Measurements from ENCODE around the gene MAD1L1.
"Not testable (repeated sequence)": the region's sequence is repeated elsewhere in the genome, so short reads cannot be mapped to it uniquely, and the experiment has no call there.

Gene MAD1L1

GRCh38 chr7:2271273-2272026, 38.7 kb upstream of the MAD1L1 start:
- no peak overlapping the region for H3K4me3 ChIP-seq (ENCODE audit: low read depth in 1 of 2, low read length in 1 of 2)
- no peaks in the 10 kb centered on the region for H3K27me3 ChIP-seq
- H3K9me3 ChIP-seq, result no peaks in the 10 kb centered on the region
- no peaks in the 10 kb centered on the region for H3K4me1 ChIP-seq (ENCODE audit: control insufficient read depth in 1 of 2, insufficient read depth in 1 of 2, low read depth in 1 of 2, low read length in 1 of 2)
- no peak for TF ChIP-seq CTCF (IDR thresholded peaks at IDR 0.05)
- no peak overlapping the region for H3K27ac ChIP-seq
- H3K36me3 ChIP-seq, result peaks cover 16% of the 10 kb centered on the region

DNA sequence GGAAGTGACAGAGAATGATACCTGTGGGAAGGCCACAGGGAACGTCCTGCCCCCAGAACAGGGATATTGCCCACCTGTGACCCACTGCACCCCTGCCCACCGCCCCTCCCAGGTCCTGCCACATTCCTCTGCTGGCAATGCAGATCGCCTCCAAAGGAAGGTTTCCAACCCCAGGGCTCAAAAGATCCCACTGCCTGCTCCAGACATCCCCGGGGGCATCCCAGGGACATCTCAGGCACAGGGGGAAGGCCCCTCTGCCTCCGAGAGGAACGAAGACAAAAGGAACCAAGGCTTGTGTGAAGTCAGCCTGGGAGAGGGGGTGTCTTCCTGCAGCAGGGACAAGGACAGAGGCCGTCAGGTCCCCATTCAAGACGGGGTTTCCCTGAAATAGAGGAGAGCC, 37.8 kb upstream of the MAD1L1 start:
- H3K36me3 ChIP-seq, result peaks cover 16% of the 10 kb centered on the region
- H3K4me1 ChIP-seq (ENCODE audit: control insufficient read depth in 1 of 2, insufficient read depth in 1 of 2, low read depth in 1 of 2, low read length in 1 of 2), result no peaks in the 10 kb centered on the region
- TF ChIP-seq CTCF (IDR thresholded peaks at IDR 0.05), result no peak
- no peaks in the 10 kb centered on the region for H3K9me3 ChIP-seq
- no peak overlapping the region for H3K27ac ChIP-seq
- no peaks in the 10 kb centered on the region for H3K27me3 ChIP-seq
- no peak overlapping the region for H3K4me3 ChIP-seq (ENCODE audit: low read depth in 1 of 2, low read length in 1 of 2)

DNA sequence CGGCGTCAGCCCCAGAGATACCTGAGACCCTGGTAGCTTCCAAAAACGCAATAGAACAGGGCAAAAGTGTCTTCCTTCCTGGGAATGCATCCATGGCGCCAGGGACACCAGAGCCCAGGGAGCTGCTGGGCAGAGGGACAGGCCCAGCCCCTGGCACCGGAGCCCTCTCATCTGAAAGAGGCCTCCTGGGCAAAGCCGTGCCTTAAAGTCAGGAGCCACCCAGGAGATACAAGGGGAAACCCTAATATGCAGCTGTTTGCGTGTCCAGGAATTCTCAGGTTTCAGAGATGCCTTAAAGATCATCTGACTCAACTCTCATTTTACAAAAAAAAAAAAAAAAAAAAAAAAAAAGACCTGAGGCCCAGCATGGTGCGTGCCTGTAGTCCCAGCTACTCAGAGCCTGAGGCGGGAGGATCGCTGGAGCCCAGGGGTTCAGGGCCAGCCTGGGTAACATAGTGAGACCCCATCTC, 37.3 kb upstream of the MAD1L1 start:
- no peak for TF ChIP-seq CTCF (IDR thresholded peaks at IDR 0.05)
- Histone ChIP-seq H3K27me3 (no peaks in the 10 kb centered on the region), H3K36me3 (peaks cover 16% of the 10 kb centered on the region), H3K27ac (no peak overlapping the region), H3K4me1 (ENCODE audit: control insufficient read depth in 1 of 2, insufficient read depth in 1 of 2, low read depth in 1 of 2, low read length in 1 of 2) (no peaks in the 10 kb centered on the region), H3K9me3 (no peaks in the 10 kb centered on the region), H3K4me3 (ENCODE audit: low read depth in 1 of 2, low read length in 1 of 2) (no peak overlapping the region)

DNA sequence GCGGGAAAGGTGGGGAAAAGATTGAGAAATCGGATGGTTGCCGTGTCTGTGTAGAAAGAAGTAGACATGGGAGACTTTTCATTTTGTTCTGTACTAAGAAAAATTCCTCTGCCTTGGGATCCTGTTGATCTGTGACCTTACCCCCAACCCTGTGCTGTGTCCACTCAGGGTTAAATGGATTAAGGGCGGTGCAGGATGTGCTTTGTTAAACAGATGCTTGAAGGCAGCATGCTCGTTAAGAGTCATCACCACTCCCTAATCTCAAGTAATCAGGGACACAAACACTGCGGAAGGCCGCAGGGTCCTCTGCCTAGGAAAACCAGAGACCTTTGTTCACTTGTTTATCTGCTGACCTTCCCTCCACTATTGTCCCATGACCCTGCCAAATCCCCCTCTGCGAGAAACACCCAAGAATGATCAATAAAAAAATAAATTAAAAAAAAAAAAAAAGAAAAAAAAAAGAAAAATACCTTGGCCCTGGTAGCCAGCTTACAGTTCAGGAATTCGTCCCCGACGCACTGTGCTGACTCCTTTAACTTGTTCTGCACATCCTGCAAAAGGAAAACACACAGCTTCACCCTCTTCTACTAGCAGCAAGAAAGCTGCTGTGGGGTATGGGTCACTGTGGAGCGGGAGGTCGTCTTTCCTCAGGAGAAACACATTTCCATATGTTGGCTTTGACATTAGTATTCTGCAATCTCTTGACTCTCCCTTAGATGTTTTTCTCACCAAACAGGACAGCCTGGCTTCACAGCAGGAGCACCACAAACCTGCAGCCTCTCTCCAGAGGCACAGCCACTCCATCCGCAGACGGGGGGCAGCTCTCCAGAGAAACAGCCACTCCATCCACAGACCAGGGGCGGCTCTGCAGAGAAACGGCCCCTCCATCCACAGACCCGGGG, 36.6 kb upstream of the MAD1L1 start:
- H3K36me3 ChIP-seq; H3K4me1 ChIP-seq (ENCODE audit: control insufficient read depth in 1 of 2, insufficient read depth in 1 of 2, low read depth in 1 of 2, low read length in 1 of 2); H3K27ac ChIP-seq; H3K4me3 ChIP-seq (ENCODE audit: low read depth in 1 of 2, low read length in 1 of 2); H3K9me3 ChIP-seq; H3K27me3 ChIP-seq: not testable (repeated sequence)

DNA sequence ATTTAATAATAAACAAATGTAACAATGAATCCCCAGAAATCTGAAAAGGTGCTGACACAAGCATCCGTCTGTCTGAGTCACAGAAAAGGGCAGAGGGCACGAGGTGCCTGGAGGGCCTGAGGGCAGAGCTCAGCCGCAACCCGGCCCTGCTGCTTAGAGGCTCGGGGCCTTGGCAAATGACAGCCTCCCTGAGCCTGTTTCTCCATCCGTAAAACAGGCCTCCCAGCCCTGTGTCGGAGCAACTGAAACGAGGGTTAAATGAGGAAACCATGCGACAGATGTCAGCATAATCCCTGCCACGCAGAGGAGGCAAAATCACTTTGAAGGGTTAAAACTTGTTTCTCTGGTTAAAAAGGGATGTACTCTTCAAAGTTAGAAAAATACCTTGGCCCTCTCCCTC, 34.2 kb upstream of the MAD1L1 start:
- no peaks in the 10 kb centered on the region for H3K9me3 ChIP-seq
- peaks cover 4% of the 10 kb centered on the region for H3K36me3 ChIP-seq
- no peak for TF ChIP-seq CTCF (IDR thresholded peaks at IDR 0.05)
- peaks cover 3 to 4% of the 10 kb centered on the region in 2 experiments for H3K4me1 ChIP-seq (ENCODE audit: control insufficient read depth in 1 of 2, insufficient read depth in 1 of 2, low read depth in 1 of 2, low read length in 1 of 2)
- H3K27me3 ChIP-seq, result no peaks in the 10 kb centered on the region
- H3K27ac ChIP-seq, result no peak overlapping the region
- no peak overlapping the region for H3K4me3 ChIP-seq (ENCODE audit: low read depth in 1 of 2, low read length in 1 of 2)

- no peak overlapping the region for H3K27ac ChIP-seq
- H3K36me3 ChIP-seq, result no peaks in the 10 kb centered on the region
- H3K4me3 ChIP-seq (ENCODE audit: low read depth in 1 of 2, low read length in 1 of 2), result no peak overlapping the region
- no peaks in the 10 kb centered on the region for H3K9me3 ChIP-seq
- no peaks in the 10 kb centered on the region for H3K27me3 ChIP-seq
- H3K4me1 ChIP-seq (ENCODE audit: control insufficient read depth in 1 of 2, insufficient read depth in 1 of 2, low read depth in 1 of 2, low read length in 1 of 2), result peaks cover 11 to 15% of the 10 kb centered on the region in 2 experiments
- TF ChIP-seq CTCF (IDR thresholded peaks at IDR 0.05), result no peak
Observed at GRCh38 chr7:2264158-2264557, 31.4 kb upstream of the MAD1L1 start.
